Tracheal epithelial cell (primary cell): ENCODE data around the gene TGFB3. TPM values are rescaled to one million over a fixed set of nuclear protein-coding genes. Genes with fewer than 3 reads are reported as not detected.

Experiments
- total RNA-seq: library from RNA; depleted of rRNA; stranded (reverse); fragments of >200 nt; gene quantifications from 2 replicates; pipeline ENCODE4 v1.2.1, GENCODE V29; 2014

Gene TGFB3
- total RNA-seq, result 0.48 and 1.1 TPM in 2 replicates

DNA sequence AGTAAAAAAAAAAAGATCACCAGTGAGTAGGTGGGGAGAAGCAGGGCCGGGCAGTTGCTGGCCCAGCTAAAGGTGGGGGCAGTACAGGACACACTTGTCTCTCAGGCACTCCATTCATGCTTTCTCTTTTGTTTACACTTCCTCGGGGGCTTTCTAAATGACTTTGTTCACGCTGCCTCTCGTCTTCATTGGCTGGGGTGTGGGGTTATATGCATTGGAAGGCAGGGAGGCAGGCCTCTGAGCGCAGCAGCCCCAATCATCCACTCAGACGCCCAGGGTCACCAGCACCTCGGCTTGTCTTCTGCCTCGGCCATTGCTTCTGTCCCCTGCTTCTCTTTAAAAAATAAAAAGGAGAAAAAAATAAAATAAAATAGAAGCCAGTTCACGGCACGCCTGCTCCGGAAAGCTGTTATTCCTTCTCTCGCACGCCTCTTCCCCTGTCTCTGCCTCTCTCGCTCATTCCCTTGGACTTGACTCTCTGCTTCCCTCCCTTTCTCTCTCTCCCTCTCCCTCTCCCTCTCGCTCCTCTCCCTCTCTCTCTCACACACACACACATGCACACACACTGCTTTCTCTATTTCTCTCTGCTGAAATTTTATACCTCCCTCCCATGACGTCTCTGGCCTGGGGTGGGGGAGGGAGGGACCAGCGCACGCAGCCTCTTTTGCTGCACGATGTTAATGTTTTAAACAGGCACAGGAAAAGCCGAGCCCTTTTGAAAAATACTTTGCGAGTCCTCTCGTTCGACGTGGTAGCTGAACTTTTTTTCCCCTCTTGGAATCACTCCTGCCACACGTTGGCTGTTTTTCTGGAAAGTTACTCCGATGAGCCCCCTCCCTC lies at the start of gene TGFB3:
Gene TGFB3 (minus strand): TSS at position 570 of the 840 bp plus-strand sequence. CDS start 1,102 bp downstream, outside the sequence.

GRCh38 chr14:75985618-75986438 lies 4.0 kb upstream of the TGFB3 start, which contains the start of gene IFT43:
IFT43 (plus strand) TSS chr14:75985763; CDS start chr14:75985787, 24 bp downstream.

Other genes starting within 250 kb of the TGFB3 start
- gene IFT43, start 3.8 kb upstream of the TGFB3 start, total RNA-seq, result 21.0 and 25.2 TPM in 2 replicates
- 33.0 and 49.6 TPM in 2 replicates for gene GPATCH2L, start 169.9 kb upstream of the TGFB3 start, total RNA-seq